HG03575 (cell line): ENCODE data around the gene SGK1.

ENCODE experiments used
- ATAC-seq: cut with Tn5 transposase; IDR thresholded peaks from one replicate; pipeline ENCODE4 v1.9.1; 2021; ENCODE audit not compliant: unreplicated experiment, insufficient number of reproducible peaks, low FRiP score; ENCODE audit errors: extremely low read depth

The SGK1 gene

GRCh38 chr6:134165561-134166201 is 152.2 kb downstream of the SGK1 start:
- ATAC-seq: no peak

- no peak for ATAC-seq
These were observed 153.6 kb downstream of the SGK1 start for GRCh38 chr6:134164300-134164699.

GRCh38 chr6:134162932-134163331 is 155.0 kb downstream of the SGK1 start:
- no peak for ATAC-seq

- no peak for ATAC-seq
These were observed 156.9 kb downstream of the SGK1 start for GRCh38 chr6:134161041-134161440.

- ATAC-seq: no peak
These were observed 165.0 kb downstream of the SGK1 start for GRCh38 chr6:134152767-134153485.

- no peak for ATAC-seq
These were observed 169.3 kb downstream of the SGK1 start for GRCh38 chr6:134148566-134148965.

GRCh38 chr6:134147034-134147533 is 170.8 kb downstream of the SGK1 start:
- no peak for ATAC-seq

GRCh38 chr6:134146268-134147033 is 171.5 kb downstream of the SGK1 start:
- ATAC-seq: no peak

- no peak for ATAC-seq
These were observed 172.1 kb downstream of the SGK1 start for GRCh38 chr6:134145786-134146185.

- no peak for ATAC-seq
These were observed 179.5 kb downstream of the SGK1 start for GRCh38 chr6:134138226-134138975.

GRCh38 chr6:134134654-134135053 is 183.3 kb downstream of the SGK1 start:
- ATAC-seq: no peak

GRCh38 chr6:134132494-134133141 is 185.3 kb downstream of the SGK1 start:
- no peak for ATAC-seq

- ATAC-seq: no peak
These were observed 186.3 kb downstream of the SGK1 start for GRCh38 chr6:134131530-134132139.

- ATAC-seq: no peak
These were observed 189.8 kb downstream of the SGK1 start for GRCh38 chr6:134128146-134128545.

- no peak for ATAC-seq
These were observed 194.2 kb downstream of the SGK1 start for GRCh38 chr6:134123666-134124208.

GRCh38 chr6:134122775-134123174 is 195.1 kb downstream of the SGK1 start:
- ATAC-seq: no peak

- no peak for ATAC-seq
These were observed 198.4 kb downstream of the SGK1 start for GRCh38 chr6:134119486-134119885.
